Esophagus squamous epithelium (tissue), 5 donors: ENCODE results near the gene UBE2E1. TPM values are rescaled to one million over a fixed set of nuclear protein-coding genes. Genes with fewer than 3 reads are reported as not detected.
"Not testable (repeated sequence)": the region's sequence is repeated elsewhere in the genome, so short reads cannot be mapped to it uniquely, and the experiment has no call there.

Experiments used
- DNase-seq: peaks from one replicate; lab custom pipeline; 2025; lab: John Stamatoyannopoulos, UW
- H3K27ac ChIP-seq, 4 donors: fragments of 200-600 bp; sonication (generic); one replicate each; pipeline ENCODE4 v1.5.1; 2016 to 2019; ENCODE audit warnings: mild to moderate bottlenecking in 1 of 4
- H3K27me3 ChIP-seq, 4 donors: fragments of 200-600 bp; sonication (generic); 1 replicate in 3 of 4; 2 replicates in 1 of 4; pipeline versions ENCODE4 v1.5.1 to v1.6.0; 2017 to 2021; ENCODE audit warnings: antibody characterized with exemption in 1 of 4
- H3K36me3 ChIP-seq, 3 donors: fragments of 200-600 bp; sonication (generic); one replicate each; pipeline ENCODE4 v1.5.1; 2016 to 2019
- H3K4me1 ChIP-seq, 3 donors: fragments of 200-600 bp; sonication (generic); one replicate each; pipeline ENCODE4 v1.5.1; 2017 to 2019
- H3K4me3 ChIP-seq, 4 donors: fragments of 200-600 bp; sonication (generic); 1 replicate in 3 of 4; 2 replicates in 1 of 4; pipeline ENCODE4 v1.5.1; 2016 to 2019; ENCODE audit warnings: mild to moderate bottlenecking in 2 of 4, moderate library complexity in 1 of 4
- H3K9me3 ChIP-seq, 3 donors: fragments of 200-600 bp; sonication (generic); one replicate each; pipeline ENCODE4 v1.5.1; 2016 to 2019
- POLR2A ChIP-seq, 4 donors: fragments of 450-650 bp; IDR thresholded peaks; one replicate each; pipeline ENCODE4 v1.6.1; 2017; ENCODE audit warnings: antibody characterized with exemption in 4 of 4, mild to moderate bottlenecking in 4 of 4, moderate library complexity in 3 of 4
- WGBS, 2 donors: methylation state at CpG; one replicate each; pipeline ENCODE4 v1.1.5; 2018; 5-methylcytosine and 5-hydroxymethylcytosine counted together
- intact Hi-C: fragments of 100-400 bp; cut with DNase I; formaldehyde crosslinking; loops from one replicate; pipeline ENCODE4 v1.15.0; 2022
- total RNA-seq, 4 donors: library from RNA; depleted of rRNA; stranded (reverse); fragments of >200 nt; gene quantifications; one replicate each; pipeline ENCODE4 v1.1.0, GENCODE V29; 2016
- TF ChIP-seq, protein P1 (sequence below), 6 experiments: fragments of 450-650 bp in 4 of 6; fragments of 200-600 bp in 2 of 6; sonication (generic) in 2 of 6; IDR thresholded peaks; one replicate each; pipeline ENCODE4 v1.5.1; 2016 to 2019; ENCODE audit warnings: antibody characterized with exemption in 6 of 6, mild to moderate bottlenecking in 4 of 6, moderate library complexity in 4 of 6
- donor health status: DM: yes; HTN: yes; CAD: no.

The UBE2E1 gene
- total RNA-seq, 4 donors from 2014 or later = 83.9 to 115 (median 104) TPM

DNA sequence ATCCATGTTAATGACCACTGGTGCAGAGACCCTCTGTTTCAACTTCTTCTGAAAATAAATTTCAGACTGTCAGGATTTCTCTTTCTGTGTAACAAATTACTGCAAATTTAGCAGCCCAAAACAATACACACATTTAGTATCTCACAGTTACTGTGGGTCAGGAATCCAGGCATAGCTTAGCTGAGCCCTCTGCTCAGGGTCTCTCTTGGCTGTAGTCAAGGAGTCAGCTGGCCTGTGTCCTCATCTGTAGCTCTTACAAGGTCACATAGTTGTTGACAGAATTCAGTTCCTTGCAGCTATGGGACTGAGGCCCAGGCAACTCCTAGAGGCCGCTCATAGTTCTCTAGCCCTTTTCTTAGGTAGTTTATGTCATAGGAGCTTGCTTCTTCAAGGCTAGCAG, 59.2 kb downstream of the UBE2E1 start:
- H3K9me3 ChIP-seq = no peaks in the 10 kb centered on the region

GRCh38 chr3:23865595-23866396, 60.0 kb downstream of the UBE2E1 start:
- intact Hi-C loops = no loop called here
- Histone ChIP-seq H3K36me3 (peaks cover 0 to 11% (median 0%) of the 10 kb centered on the region in 3 donors), H3K27me3 (no peaks in the 10 kb centered on the region), H3K4me1 (peaks cover 5 to 31% (median 14%) of the 10 kb centered on the region in 3 donors), H3K9me3 (no peaks in the 10 kb centered on the region), H3K4me3 (no peak overlapping the region), H3K27ac (peak overlapping the region in 1 of 4 donors; percentile 10)
- TF ChIP-seq, protein P1, sequence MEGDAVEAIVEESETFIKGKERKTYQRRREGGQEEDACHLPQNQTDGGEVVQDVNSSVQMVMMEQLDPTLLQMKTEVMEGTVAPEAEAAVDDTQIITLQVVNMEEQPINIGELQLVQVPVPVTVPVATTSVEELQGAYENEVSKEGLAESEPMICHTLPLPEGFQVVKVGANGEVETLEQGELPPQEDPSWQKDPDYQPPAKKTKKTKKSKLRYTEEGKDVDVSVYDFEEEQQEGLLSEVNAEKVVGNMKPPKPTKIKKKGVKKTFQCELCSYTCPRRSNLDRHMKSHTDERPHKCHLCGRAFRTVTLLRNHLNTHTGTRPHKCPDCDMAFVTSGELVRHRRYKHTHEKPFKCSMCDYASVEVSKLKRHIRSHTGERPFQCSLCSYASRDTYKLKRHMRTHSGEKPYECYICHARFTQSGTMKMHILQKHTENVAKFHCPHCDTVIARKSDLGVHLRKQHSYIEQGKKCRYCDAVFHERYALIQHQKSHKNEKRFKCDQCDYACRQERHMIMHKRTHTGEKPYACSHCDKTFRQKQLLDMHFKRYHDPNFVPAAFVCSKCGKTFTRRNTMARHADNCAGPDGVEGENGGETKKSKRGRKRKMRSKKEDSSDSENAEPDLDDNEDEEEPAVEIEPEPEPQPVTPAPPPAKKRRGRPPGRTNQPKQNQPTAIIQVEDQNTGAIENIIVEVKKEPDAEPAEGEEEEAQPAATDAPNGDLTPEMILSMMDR (IDR thresholded peaks at IDR 0.05) = no peak
- TF ChIP-seq POLR2A (IDR thresholded peaks at IDR 0.05) = no peak
- DNase-seq = no peak
- WGBS, 2 donors = 69 to 74% methylated on average over 5 to 6 of the region's 6 CpGs

More for the DNA sequence above, 59.2 kb downstream of the UBE2E1 start:
- Histone ChIP-seq H3K4me3 (no peak overlapping the region), H3K27me3 (no peaks in the 10 kb centered on the region), H3K27ac (no peak overlapping the region), H3K4me1 (peaks cover 5 to 30% (median 14%) of the 10 kb centered on the region in 3 donors), H3K36me3 (peaks cover 0 to 11% (median 0%) of the 10 kb centered on the region in 3 donors)
- no peak for DNase-seq
- 60 to 100% methylated on average over 1 of the region's 1 CpG for WGBS, 2 donors
- intact Hi-C loops = no loop called here
- TF ChIP-seq, protein P1 (IDR thresholded peaks at IDR 0.05) = no peak
- no peak for TF ChIP-seq POLR2A (IDR thresholded peaks at IDR 0.05)

DNA sequence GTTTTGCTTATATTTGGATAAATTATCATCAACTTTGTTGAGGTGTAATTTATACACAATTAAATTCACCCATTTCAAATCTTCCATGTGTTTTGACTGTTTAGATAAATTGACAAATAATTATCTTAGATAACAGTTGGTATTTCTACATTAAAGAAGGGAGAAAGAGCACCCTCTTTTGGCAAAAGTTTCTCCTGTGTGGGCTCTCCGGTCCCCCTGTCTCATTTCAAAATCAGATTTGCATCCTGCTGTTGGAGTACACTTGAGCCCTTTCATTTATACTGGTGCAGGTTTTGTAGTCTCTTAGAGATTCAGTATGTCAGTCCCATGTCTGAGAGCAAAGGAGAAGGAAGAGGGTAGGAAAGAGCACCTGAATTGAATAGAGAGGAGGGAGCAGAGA, 61.6 kb downstream of the UBE2E1 start:
- no peak for TF ChIP-seq POLR2A (IDR thresholded peaks at IDR 0.05)
- TF ChIP-seq, protein P1 (IDR thresholded peaks at IDR 0.05) = no peak
- Histone ChIP-seq H3K4me1 (peaks cover 5 to 31% (median 14%) of the 10 kb centered on the region in 3 donors), H3K9me3 (no peaks in the 10 kb centered on the region), H3K27ac (no peak overlapping the region), H3K4me3 (no peak overlapping the region), H3K36me3 (no peaks in the 10 kb centered on the region), H3K27me3 (no peaks in the 10 kb centered on the region)
- intact Hi-C loops = no loop called here
- DNase-seq = no peak
- WGBS, 2 donors = 56 to 75% methylated on average over 1 of the region's 1 CpG

DNA sequence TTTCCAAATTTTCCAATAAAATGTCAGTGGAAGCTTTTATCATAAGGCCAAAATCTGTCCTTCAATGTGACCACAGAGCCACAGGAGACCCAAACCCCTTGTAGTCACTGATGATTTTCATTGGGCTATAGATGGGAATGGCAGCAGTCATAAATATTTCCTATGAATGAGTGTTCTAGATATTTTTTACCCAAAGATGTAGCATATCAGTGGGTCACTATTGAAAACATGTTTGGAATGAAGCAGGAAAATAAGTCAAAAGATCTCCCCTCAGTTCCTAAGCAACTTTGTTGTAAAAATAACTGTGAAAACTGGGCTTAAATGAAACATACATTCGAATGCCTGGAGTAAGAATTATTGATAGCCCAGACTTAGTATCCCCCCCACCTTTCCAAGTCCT, 62.1 kb downstream of the UBE2E1 start:
- intact Hi-C loops = no loop called here
- no peaks in the 10 kb centered on the region for H3K9me3 ChIP-seq
- H3K36me3 ChIP-seq = no peaks in the 10 kb centered on the region
- no peak for DNase-seq
- WGBS, 2 donors = 92 to 100% methylated on average over 1 of the region's 1 CpG
- peaks cover 5 to 31% (median 14%) of the 10 kb centered on the region in 3 donors for H3K4me1 ChIP-seq
- TF ChIP-seq, protein P1 (IDR thresholded peaks at IDR 0.05) = no peak
- TF ChIP-seq POLR2A (IDR thresholded peaks at IDR 0.05) = no peak
- no peaks in the 10 kb centered on the region for H3K27me3 ChIP-seq
- H3K4me3 ChIP-seq = no peak overlapping the region
- H3K27ac ChIP-seq = no peak overlapping the region

GRCh38 chr3:23869977-23870662, 64.4 kb downstream of the UBE2E1 start:
- DNase-seq = no peak
- 97 to 98% methylated on average over 3 to 4 of the region's 4 CpGs for WGBS, 2 donors
- no peak overlapping the region for H3K27ac ChIP-seq

DNA sequence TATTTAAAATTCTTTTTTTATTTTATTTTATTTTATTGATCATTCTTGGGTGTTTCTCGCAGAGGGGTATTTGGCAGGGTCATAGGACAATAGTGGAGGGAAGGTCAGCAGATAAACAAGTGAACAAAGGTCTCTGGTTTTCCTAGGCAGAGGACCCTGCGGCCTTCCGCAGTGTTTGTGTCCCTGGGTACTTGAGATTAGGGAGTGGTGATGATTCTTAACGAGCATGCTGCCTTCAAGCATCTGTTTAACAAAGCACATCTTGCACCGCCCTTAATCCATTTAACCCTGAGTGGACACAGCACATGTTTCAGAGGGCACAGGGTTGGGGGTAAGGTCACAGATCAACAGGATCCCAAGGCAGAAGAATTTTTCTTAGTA, 64.9 kb downstream of the UBE2E1 start:
- H3K9me3 ChIP-seq, H3K36me3 ChIP-seq, H3K27ac ChIP-seq, H3K4me3 ChIP-seq, H3K27me3 ChIP-seq, intact Hi-C loops, DNase-seq: not testable (repeated sequence)
- WGBS, 2 donors = 100% methylated on average over 1 of the region's 5 CpGs; no CpG with 5 or more reads in 1 of the 2 donors
- peaks cover 2 to 40% (median 17%) of the 10 kb centered on the region in 3 donors for H3K4me1 ChIP-seq

More at GRCh38 chr3:23869977-23870662, 64.4 kb downstream of the UBE2E1 start:
- Histone ChIP-seq H3K36me3 (no peaks in the 10 kb centered on the region), H3K4me1 (peaks cover 5 to 46% (median 22%) of the 10 kb centered on the region in 3 donors), H3K9me3 (no peaks in the 10 kb centered on the region), H3K27me3 (no peaks in the 10 kb centered on the region), H3K4me3 (no peak overlapping the region)
- intact Hi-C loops = no loop called here
- no peak for TF ChIP-seq POLR2A (IDR thresholded peaks at IDR 0.05)
- TF ChIP-seq, protein P1 (IDR thresholded peaks at IDR 0.05) = no peak

GRCh38 chr3:23871361-23871760, 65.6 kb downstream of the UBE2E1 start:
- intact Hi-C loops, H3K27me3 ChIP-seq, DNase-seq, H3K27ac ChIP-seq, H3K9me3 ChIP-seq, H3K4me3 ChIP-seq, H3K36me3 ChIP-seq: not testable (repeated sequence)
- H3K4me1 ChIP-seq = peaks cover 0 to 33% (median 10%) of the 10 kb centered on the region in 3 donors
- no CpG with 5 or more reads among the region's 34 CpGs for WGBS, 2 donors
